H1 (cell line): Measurements from ENCODE around the gene GSTT2. TPM values are rescaled to one million over a fixed set of nuclear protein-coding genes. Genes with fewer than 3 reads are reported as not detected.

Source experiments
- CTCF ChIA-PET: fragments of 300-600 bp; sonication (Branson Sonifier 250); formaldehyde crosslinking; loops from one replicate; lab custom pipeline; 2021; ENCODE audit not compliant: partially characterized antibody; lab: Charles Lee
- POLR2A ChIA-PET: fragments of 300-600 bp; sonication (Branson Sonifier 250); formaldehyde crosslinking; loops from one replicate; lab custom pipeline; 2021; ENCODE audit warnings: inconsistent platforms; ENCODE audit not compliant: partially characterized antibody; lab: Charles Lee
- DNase-seq, 2 experiments: peaks; one replicate each; pipeline versions ENCODE4 v3.0.0 to v3.0.0-alpha.2; 2010 to 2022; ENCODE audit warnings: low spot score in 2 of 2, low read depth in 1 of 2, mixed read lengths in 1 of 2
- FAIRE-seq: peaks from 2 replicates; lab custom pipeline; 2011; peaks lifted over from hg19 to GRCh38; lab: Jason Lieb, UNC
- H2AFZ ChIP-seq: 2 replicates; pipeline ENCODE4 v1.8.1; 2012; ENCODE audit warnings: low read length, inconsistent platforms
- H2AK5ac ChIP-seq: 2 replicates; pipeline ENCODE4 v1.6.1; 2013; ENCODE audit warnings: low read depth, low read length
- H2BK120ac ChIP-seq: replicated peaks from 2 replicates; pipeline ENCODE3; 2013; ENCODE audit warnings: low read depth, low read length, inconsistent platforms
- H2BK12ac ChIP-seq: 2 replicates; pipeline ENCODE4 v1.6.1; 2013; ENCODE audit warnings: low read depth, low read length
- H2BK15ac ChIP-seq: 2 replicates; pipeline ENCODE4 v1.6.1; 2013; ENCODE audit warnings: low read length
- H2BK20ac ChIP-seq: 2 replicates; pipeline ENCODE4 v1.6.1; 2013; ENCODE audit warnings: low read length
- H2BK5ac ChIP-seq: 2 replicates; pipeline ENCODE4 v1.6.1; 2013; ENCODE audit warnings: low read depth, low read length
- H3K14ac ChIP-seq: 2 replicates; pipeline ENCODE4 v1.6.1; 2013; ENCODE audit warnings: inconsistent platforms; ENCODE audit not compliant: insufficient read length
- H3K18ac ChIP-seq: 2 replicates; pipeline ENCODE4 v1.6.1; 2013; ENCODE audit warnings: low read length; ENCODE audit errors: extremely low read depth
- H3K23ac ChIP-seq: 2 replicates; pipeline ENCODE4 v1.6.1; 2013; ENCODE audit warnings: inconsistent platforms; ENCODE audit not compliant: insufficient read length
- H3K23me2 ChIP-seq: 2 replicates; pipeline ENCODE4 v1.6.1; 2013; ENCODE audit warnings: low read depth, low read length
- H3K27ac ChIP-seq: 2 replicates; pipeline ENCODE4 v1.6.1; 2011; ENCODE audit warnings: low read depth, low read length, inconsistent platforms
- H3K27me3 ChIP-seq, 4 experiments: replicated peaks in 1 of 4; 1 replicate in 1 of 4; 2 replicates in 3 of 4; pipeline versions ENCODE4 v1.6.1 to v1.8.1; 2011 to 2013; ENCODE audit warnings: low read length in 3 of 4, mild to moderate bottlenecking in 3 of 4, inconsistent platforms in 2 of 4, mixed read lengths in 2 of 4, moderate library complexity in 1 of 4; ENCODE audit not compliant: control insufficient read depth in 3 of 4, insufficient read depth in 3 of 4; ENCODE audit errors: extremely low read depth in 1 of 4
- H3K36me3 ChIP-seq, 4 experiments: 2 replicates each; pipeline versions ENCODE4 v1.6.1 to v1.8.1; 2011 to 2013; ENCODE audit warnings: mild to moderate bottlenecking in 4 of 4, low read length in 3 of 4, moderate library complexity in 2 of 4, control low read depth in 1 of 4, inconsistent platforms in 1 of 4; ENCODE audit not compliant: insufficient read depth in 4 of 4, control insufficient read depth in 2 of 4
- H3K4ac ChIP-seq: replicated peaks from 2 replicates; pipeline ENCODE3; 2013; ENCODE audit warnings: low read length, low read depth, mixed read lengths, inconsistent platforms; ENCODE audit not compliant: insufficient read length
- H3K4me1 ChIP-seq, 4 experiments: replicated peaks in 1 of 4; 1 replicate in 1 of 4; 2 replicates in 3 of 4; pipeline versions ENCODE4 v1.6.1 to v1.8.1; 2011 to 2013; ENCODE audit warnings: low read length in 3 of 4, inconsistent platforms in 2 of 4, mixed read lengths in 1 of 4; ENCODE audit not compliant: insufficient read depth in 4 of 4, control insufficient read depth in 3 of 4
- H3K4me2 ChIP-seq, 2 experiments: 2 replicates each; pipeline versions ENCODE4 v1.6.1 to v1.8.1; 2011 to 2013; ENCODE audit warnings: low read depth in 2 of 2, low read length in 2 of 2, control low read depth in 1 of 2, inconsistent platforms in 1 of 2, mild to moderate bottlenecking in 1 of 2; ENCODE audit not compliant: insufficient read depth in 1 of 2
- H3K4me3 ChIP-seq, 4 experiments: fragments of 200-600, 300-600 bp in 1 of 4; sonication (generic), shearing (Covaris generic), sonication (Bioruptor Twin) in 1 of 4; 2 replicates each; pipeline versions ENCODE4 v1.5.1 to v1.8.1; 2011 to 2016; ENCODE audit warnings: low read length in 4 of 4, low read depth in 3 of 4, control low read depth in 2 of 4, inconsistent platforms in 2 of 4, mild to moderate bottlenecking in 2 of 4, mixed read lengths in 1 of 4, moderate library complexity in 1 of 4; ENCODE audit not compliant: insufficient read depth in 2 of 4; ENCODE audit errors: extremely low read depth in 1 of 4
- H3K56ac ChIP-seq: replicated peaks from 2 replicates; pipeline ENCODE3; 2013; ENCODE audit warnings: low read depth, mild to moderate bottlenecking, mixed read lengths, low read length, inconsistent platforms; ENCODE audit not compliant: insufficient read length
- H3K79me1 ChIP-seq: 2 replicates; pipeline ENCODE4 v1.6.1; 2013; ENCODE audit warnings: low read depth, low read length, control low read depth
- H3K79me2 ChIP-seq, 2 experiments: 2 replicates each; pipeline versions ENCODE4 v1.6.1 to v1.8.1; 2012 to 2013; ENCODE audit warnings: low read length in 2 of 2, mild to moderate bottlenecking in 2 of 2, inconsistent platforms in 1 of 2; ENCODE audit not compliant: insufficient read depth in 2 of 2, control insufficient read depth in 1 of 2
- H3K9ac ChIP-seq, 4 experiments: replicated peaks in 1 of 4; 1 replicate in 1 of 4; 2 replicates in 3 of 4; pipeline versions ENCODE4 v1.6.1 to v1.8.1; 2011 to 2013; ENCODE audit warnings: low read depth in 3 of 4, low read length in 3 of 4, control low read depth in 2 of 4, mild to moderate bottlenecking in 2 of 4, moderate library complexity in 2 of 4, inconsistent platforms in 1 of 4; ENCODE audit errors: extremely low read depth in 1 of 4
- H3K9me3 ChIP-seq, 2 experiments: 2 replicates each; pipeline versions ENCODE4 v1.6.1 to v1.8.1; 2012 to 2013; ENCODE audit warnings: mild to moderate bottlenecking in 2 of 2, moderate library complexity in 2 of 2, control low read depth in 1 of 2, inconsistent platforms in 1 of 2, low read depth in 1 of 2, low read length in 1 of 2, mixed read lengths in 1 of 2; ENCODE audit not compliant: insufficient read depth in 2 of 2
- H4K20me1 ChIP-seq, 2 experiments: replicated peaks in 1 of 2; 2 replicates each; pipeline versions ENCODE3 to v1.8.1; 2011 to 2013; ENCODE audit warnings: inconsistent platforms in 2 of 2, low read length in 2 of 2, mild to moderate bottlenecking in 1 of 2; ENCODE audit not compliant: insufficient read depth in 2 of 2, control insufficient read depth in 1 of 2
- H4K5ac ChIP-seq: 2 replicates; pipeline ENCODE4 v1.6.1; 2013; ENCODE audit warnings: low read length, low read depth, mixed read lengths, inconsistent platforms; ENCODE audit not compliant: insufficient read length
- H4K8ac ChIP-seq: 2 replicates; pipeline ENCODE4 v1.8.0; 2013; ENCODE audit warnings: mild to moderate bottlenecking, moderate library complexity, low read length, inconsistent platforms; ENCODE audit not compliant: insufficient read depth; ENCODE audit errors: extremely low read depth
- H4K91ac ChIP-seq: replicated peaks from 2 replicates; pipeline ENCODE3; 2013; ENCODE audit warnings: low read length, mixed read lengths, inconsistent platforms; ENCODE audit not compliant: insufficient read length
- BCL11A ChIP-seq, 2 experiments: IDR thresholded peaks; one replicate each; pipeline ENCODE4 v1.6.1; 2011; ENCODE audit warnings: low read depth in 2 of 2, low read length in 2 of 2, mild to moderate bottlenecking in 2 of 2
- BRCA1 ChIP-seq: IDR thresholded peaks from 2 replicates; pipeline ENCODE4 v1.6.1; 2012; ENCODE audit warnings: low read depth, low read length, improper control_type of control experiment
- CEBPB ChIP-seq: IDR thresholded peaks from 2 replicates; pipeline ENCODE4 v1.6.1; 2012; ENCODE audit warnings: low read depth, low read length
- CHD1 ChIP-seq: IDR thresholded peaks from 2 replicates; pipeline ENCODE4 v1.6.1; 2012; ENCODE audit warnings: low read depth, low read length, improper control_type of control experiment
- CREB1 ChIP-seq: IDR thresholded peaks from 2 replicates; pipeline ENCODE4 v1.6.1; 2012; ENCODE audit warnings: inconsistent platforms
- CTBP2 ChIP-seq: IDR thresholded peaks from 2 replicates; pipeline ENCODE4 v1.7.0; 2011; ENCODE audit warnings: borderline replicate concordance, mild to moderate bottlenecking, moderate library complexity, mixed read lengths, low read length; ENCODE audit not compliant: insufficient read depth, insufficient read length
- EGR1 ChIP-seq: IDR thresholded peaks from 2 replicates; pipeline ENCODE4 v1.6.1; 2011; ENCODE audit warnings: low read depth, low read length, borderline replicate concordance
- GTF2F1 ChIP-seq: IDR thresholded peaks from 2 replicates; pipeline ENCODE4 v1.6.1; 2012; ENCODE audit warnings: low read depth, low read length, improper control_type of control experiment, borderline replicate concordance
- HDAC2 ChIP-seq, 2 experiments: fragments of 300-600 bp in 1 of 2; sonication (generic) in 1 of 2; IDR thresholded peaks; 2 replicates each; pipeline ENCODE4 v1.6.1; 2011 to 2012; ENCODE audit warnings: low read depth in 2 of 2, low read length in 2 of 2, mild to moderate bottlenecking in 2 of 2, moderate library complexity in 2 of 2, borderline replicate concordance in 1 of 2, inconsistent platforms in 1 of 2
- KDM1A ChIP-seq: fragments of 200-600, 300-600 bp; sonication (generic); IDR thresholded peaks from 2 replicates; pipeline ENCODE4 v1.7.1; 2016; ENCODE audit warnings: mild to moderate bottlenecking, low read length, borderline replicate concordance
- KDM5A ChIP-seq: fragments of 200-600 bp; IDR thresholded peaks from 2 replicates; pipeline ENCODE4 v1.7.1; 2012; ENCODE audit warnings: mild to moderate bottlenecking, low read length, inconsistent platforms, mixed read lengths
- RBBP5 ChIP-seq: IDR thresholded peaks from 2 replicates; pipeline ENCODE4 v1.7.1; 2012; ENCODE audit warnings: low read depth, mild to moderate bottlenecking, inconsistent platforms, low read length, moderate library complexity, borderline replicate concordance
- SAP30 ChIP-seq: fragments of 300-600 bp; sonication (generic); IDR thresholded peaks from 2 replicates; pipeline ENCODE4 v1.7.1; 2012; ENCODE audit warnings: low read length, moderate library complexity, mild to moderate bottlenecking, inconsistent platforms; ENCODE audit not compliant: insufficient read depth, insufficient replicate concordance
- SIRT6 ChIP-seq: IDR thresholded peaks from one replicate; pipeline ENCODE4 v1.7.1; 2012; ENCODE audit warnings: low read length, inconsistent platforms
- TAF1 ChIP-seq: IDR thresholded peaks from 2 replicates; pipeline ENCODE4 v1.6.1; 2011; ENCODE audit warnings: mild to moderate bottlenecking, low read depth, low read length
- polyA plus RNA-seq, 7 experiments: library from polyadenylated mRNA; depleted of rRNA in 3 of 7; stranded (reverse) in 5 of 7; unstranded in 2 of 7; fragments of >200 nt in 5 of 7; fragments of 200-250 nt in 2 of 7; gene quantifications; 1 replicate in 5 of 7; 2 replicates in 1 of 7; 4 replicates in 1 of 7; pipeline versions ENCODE4 v1.2.1 to v1.2.3, GENCODE V29; 2011 to 2013; ENCODE audit warnings: missing spikeins in 2 of 7, mixed read lengths in 2 of 7
- total RNA-seq: library from RNA; stranded (reverse); fragmentation: NEBNext Ultra II Directional; extraction: Animal tissue kit (Norgen Biotek cat#: 25700); gene quantifications from 2 replicates; pipeline ENCODE4 v1.2.1, GENCODE V29; 2021

GSTT2 gene
- total and polyA plus RNA-seq, 2 of the 8 experiments (the other 6 are each of a cell fraction or from before 2014, with no cell fraction given), result 1.1 to 1.5 TPM

- H2BK12ac ChIP-seq, result no peak overlapping the region
- TF ChIP-seq CEBPB (no peak), SAP30 (no peak), KDM5A (no peak), HDAC2 (IDR thresholded peaks at IDR 0.05; ENCODE audit: borderline replicate concordance in 1 of 2, low read depth in 2 of 2, low read length in 2 of 2) (no peak), GTF2F1 (no peak), BRCA1 (no peak), CTBP2 (no peak), CHD1 (no peak), EGR1 (no peak), TAF1 (no peak), BCL11A (IDR thresholded peaks at IDR 0.05; ENCODE audit: low read depth in 2 of 2, low read length in 2 of 2) (no peak), CREB1 (no peak), SIRT6 (no peak), KDM1A (no peak), RBBP5 (no peak)
These were observed 43.4 kb downstream of the GSTT2 start for GRCh38 chr22:24023204-24023789.

More at GRCh38 chr22:24023204-24023789, 43.4 kb downstream of the GSTT2 start:
- Histone ChIP-seq H3K4me2 (no peak overlapping the region), H3K14ac (no peak overlapping the region), H2BK20ac (no peak overlapping the region), H2BK120ac (no peak overlapping the region), H4K5ac (no peak overlapping the region), H3K4me3 (no peak overlapping the region), H3K18ac (no peak overlapping the region), H3K4me1 (no peaks in the 10 kb centered on the region; a peak in 1 of 7 replicates), H3K36me3 (no peaks in the 10 kb centered on the region), H3K79me2 (peaks cover 0 to 70% of the 10 kb centered on the region in 2 experiments; a peak in 2 of 4 replicates), H4K20me1 (no peaks in the 10 kb centered on the region), H3K56ac (no peak overlapping the region), H3K9ac (no peak overlapping the region), H3K23ac (no peak overlapping the region), H3K79me1 (peaks cover 4% of the 10 kb centered on the region), H2BK15ac (no peak overlapping the region), H3K27me3 (no peaks in the 10 kb centered on the region), H3K23me2 (no peaks in the 10 kb centered on the region; the same call in 1 of the 2 replicates), H2AFZ (no peak overlapping the region), H2BK5ac (no peak overlapping the region), H3K9me3 (no peaks in the 10 kb centered on the region), H2AK5ac (no peak overlapping the region), H4K8ac (no peak overlapping the region), H4K91ac (no peak overlapping the region), H3K27ac (no peak overlapping the region), H3K4ac (no peak overlapping the region)
- ChIA-PET CTCF (no interaction called here), POLR2A (no interaction called here)
- DNase-seq (no peak), FAIRE-seq (no peak)
